ENCODE data around the gene BRICD5. TPM values are rescaled to one million over a fixed set of nuclear protein-coding genes. Genes with fewer than 3 reads are reported as not detected.

BRICD5 gene
- total and polyA plus RNA-seq, 2 of the 13 experiments (the other 11 are each of a cell fraction or from before 2014, with no cell fraction given) = 1.6 to 5.8 TPM

DNA sequence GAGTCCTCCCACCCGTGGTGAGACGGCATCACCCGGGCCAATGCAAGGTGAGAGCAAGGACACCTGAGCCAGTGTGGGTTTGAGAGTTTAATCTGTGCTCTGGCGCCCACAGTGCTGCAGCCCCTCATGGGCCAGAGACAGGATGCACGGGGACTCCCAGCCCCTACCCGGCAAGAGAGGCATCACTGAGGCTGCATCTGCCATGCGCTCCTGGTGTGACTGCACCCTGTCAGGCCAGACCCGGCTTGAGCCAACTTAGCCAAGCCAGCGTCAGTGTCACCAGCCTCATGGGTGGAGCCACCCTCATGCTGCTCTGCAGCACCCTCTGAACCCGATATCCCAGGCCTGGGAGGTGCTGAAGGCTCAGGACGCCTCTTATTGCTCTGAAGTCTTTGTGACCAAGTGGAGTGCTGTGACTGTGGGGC lies 1.3 kb upstream of the BRICD5 start:
- ChIA-PET POLR2A (interaction anchor here (1.3 kb wide), 1 partner anchor 40 kb away, joined by 3 read pairs; the partner anchor contains the start of gene ECI1), CTCF (ENCODE audit: low intra/inter-chr PET ratio, low total read pairs) (no interaction called here)
- peaks cover 20% of the 10 kb centered on the region for H3K79me2 ChIP-seq (ENCODE audit: insufficient read depth, low read length)
- no peak overlapping the region for H3K4me3 ChIP-seq (replicated peaks in 1 of 3; ENCODE audit: insufficient read depth in 1 of 3, low read depth in 2 of 3, low read length in 3 of 3)
- H2AFZ ChIP-seq (ENCODE audit: low read length) = no peak overlapping the region
- H3K9me3 ChIP-seq (ENCODE audit: low read length) = no peaks in the 10 kb centered on the region
- peaks cover 4 to 20% of the 10 kb centered on the region in 2 experiments; a peak in 4 of 5 replicates for H3K36me3 ChIP-seq (replicated peaks in 1 of 2; ENCODE audit: control insufficient read depth in 1 of 2, insufficient read depth in 2 of 2, low read length in 2 of 2)
- intact Hi-C loops (cut with micrococcal nuclease; ENCODE audit: unreplicated experiment) (no loop called here), in situ Hi-C loops (cut with HindIII; ENCODE audit: extremely low pct_ligation_motif_present, low pct_unique_long_range_greater_than_20kb) (no loop called here)
- no peak overlapping the region for H3K27ac ChIP-seq (ENCODE audit: extremely low read length, insufficient read depth, low read length)
- no TSS peak for BruUV-seq (replicated peaks)
- ATAC-seq (no peak), DNase-seq (ENCODE audit: low spot score) (no peak), FAIRE-seq (no peak)
- H3K4me1 ChIP-seq (ENCODE audit: insufficient read depth, low read length) = peaks cover 52% of the 10 kb centered on the region
- H3K27me3 ChIP-seq (ENCODE audit: control insufficient read depth in 1 of 2, insufficient read depth in 2 of 2, low read length in 2 of 2) = no peaks in the 10 kb centered on the region; a peak in 1 of 5 replicates
- 77% methylated on average over 3 of the region's 11 CpGs for WGBS (ENCODE audit: low lambda C conversion rate)
- H4K20me1 ChIP-seq (ENCODE audit: insufficient read depth, low read length) = 0 out of 2 replicates have a peak, but pooled peaks cover 3% of the 10 kb centered on the region
- no peak overlapping the region for H3K9ac ChIP-seq (ENCODE audit: insufficient read depth, low read depth, low read length)
- H3K4me2 ChIP-seq (ENCODE audit: low read depth, low read length) = no peak overlapping the region
- TF ChIP-seq, protein P1, sequence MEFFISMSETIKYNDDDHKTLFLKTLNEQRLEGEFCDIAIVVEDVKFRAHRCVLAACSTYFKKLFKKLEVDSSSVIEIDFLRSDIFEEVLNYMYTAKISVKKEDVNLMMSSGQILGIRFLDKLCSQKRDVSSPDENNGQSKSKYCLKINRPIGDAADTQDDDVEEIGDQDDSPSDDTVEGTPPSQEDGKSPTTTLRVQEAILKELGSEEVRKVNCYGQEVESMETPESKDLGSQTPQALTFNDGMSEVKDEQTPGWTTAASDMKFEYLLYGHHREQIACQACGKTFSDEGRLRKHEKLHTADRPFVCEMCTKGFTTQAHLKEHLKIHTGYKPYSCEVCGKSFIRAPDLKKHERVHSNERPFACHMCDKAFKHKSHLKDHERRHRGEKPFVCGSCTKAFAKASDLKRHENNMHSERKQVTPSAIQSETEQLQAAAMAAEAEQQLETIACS (CRISPR knock-in tag; IDR thresholded peaks at IDR 0.05) = no peak
- peak; percentile 27 for TF ChIP-seq AGO1 (IDR thresholded peaks at IDR 0.05; ENCODE audit: low read depth, low read length, poor library complexity, severe bottlenecking)
- TF ChIP-seq, protein P2, sequence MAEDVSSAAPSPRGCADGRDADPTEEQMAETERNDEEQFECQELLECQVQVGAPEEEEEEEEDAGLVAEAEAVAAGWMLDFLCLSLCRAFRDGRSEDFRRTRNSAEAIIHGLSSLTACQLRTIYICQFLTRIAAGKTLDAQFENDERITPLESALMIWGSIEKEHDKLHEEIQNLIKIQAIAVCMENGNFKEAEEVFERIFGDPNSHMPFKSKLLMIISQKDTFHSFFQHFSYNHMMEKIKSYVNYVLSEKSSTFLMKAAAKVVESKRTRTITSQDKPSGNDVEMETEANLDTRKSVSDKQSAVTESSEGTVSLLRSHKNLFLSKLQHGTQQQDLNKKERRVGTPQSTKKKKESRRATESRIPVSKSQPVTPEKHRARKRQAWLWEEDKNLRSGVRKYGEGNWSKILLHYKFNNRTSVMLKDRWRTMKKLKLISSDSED (CRISPR knock-in tag; IDR thresholded peaks at IDR 0.05) = no peak
- no peak for TF ChIP-seq HMG20B (CRISPR knock-in tag; conservative IDR thresholded peaks at IDR 0.05)
- TF ChIP-seq ZNF850 (CRISPR knock-in tag; conservative IDR thresholded peaks at IDR 0.05) = no peak
- TF ChIP-seq, protein P3, sequence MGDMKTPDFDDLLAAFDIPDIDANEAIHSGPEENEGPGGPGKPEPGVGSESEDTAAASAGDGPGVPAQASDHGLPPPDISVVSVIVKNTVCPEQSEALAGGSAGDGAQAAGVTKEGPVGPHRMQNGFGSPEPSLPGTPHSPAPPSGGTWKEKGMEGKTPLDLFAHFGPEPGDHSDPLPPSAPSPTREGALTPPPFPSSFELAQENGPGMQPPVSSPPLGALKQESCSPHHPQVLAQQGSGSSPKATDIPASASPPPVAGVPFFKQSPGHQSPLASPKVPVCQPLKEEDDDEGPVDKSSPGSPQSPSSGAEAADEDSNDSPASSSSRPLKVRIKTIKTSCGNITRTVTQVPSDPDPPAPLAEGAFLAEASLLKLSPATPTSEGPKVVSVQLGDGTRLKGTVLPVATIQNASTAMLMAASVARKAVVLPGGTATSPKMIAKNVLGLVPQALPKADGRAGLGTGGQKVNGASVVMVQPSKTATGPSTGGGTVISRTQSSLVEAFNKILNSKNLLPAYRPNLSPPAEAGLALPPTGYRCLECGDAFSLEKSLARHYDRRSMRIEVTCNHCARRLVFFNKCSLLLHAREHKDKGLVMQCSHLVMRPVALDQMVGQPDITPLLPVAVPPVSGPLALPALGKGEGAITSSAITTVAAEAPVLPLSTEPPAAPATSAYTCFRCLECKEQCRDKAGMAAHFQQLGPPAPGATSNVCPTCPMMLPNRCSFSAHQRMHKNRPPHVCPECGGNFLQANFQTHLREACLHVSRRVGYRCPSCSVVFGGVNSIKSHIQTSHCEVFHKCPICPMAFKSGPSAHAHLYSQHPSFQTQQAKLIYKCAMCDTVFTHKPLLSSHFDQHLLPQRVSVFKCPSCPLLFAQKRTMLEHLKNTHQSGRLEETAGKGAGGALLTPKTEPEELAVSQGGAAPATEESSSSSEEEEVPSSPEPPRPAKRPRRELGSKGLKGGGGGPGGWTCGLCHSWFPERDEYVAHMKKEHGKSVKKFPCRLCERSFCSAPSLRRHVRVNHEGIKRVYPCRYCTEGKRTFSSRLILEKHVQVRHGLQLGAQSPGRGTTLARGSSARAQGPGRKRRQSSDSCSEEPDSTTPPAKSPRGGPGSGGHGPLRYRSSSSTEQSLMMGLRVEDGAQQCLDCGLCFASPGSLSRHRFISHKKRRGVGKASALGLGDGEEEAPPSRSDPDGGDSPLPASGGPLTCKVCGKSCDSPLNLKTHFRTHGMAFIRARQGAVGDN (CRISPR knock-in tag; IDR thresholded peaks at IDR 0.05) = 0 out of 2 replicates have a peak, but pooled peaks have one; percentile 3
- no peak for TF ChIP-seq ZNF296 (CRISPR knock-in tag; conservative IDR thresholded peaks at IDR 0.05)
- peak; percentile 76; the same call in 1 of the 2 replicates for TF ChIP-seq AKAP8 (CRISPR knock-in tag; IDR thresholded peaks at IDR 0.05)
- no peak for TF ChIP-seq NR3C1 (CRISPR knock-in tag; IDR thresholded peaks at IDR 0.05)
- TF ChIP-seq, protein P4, sequence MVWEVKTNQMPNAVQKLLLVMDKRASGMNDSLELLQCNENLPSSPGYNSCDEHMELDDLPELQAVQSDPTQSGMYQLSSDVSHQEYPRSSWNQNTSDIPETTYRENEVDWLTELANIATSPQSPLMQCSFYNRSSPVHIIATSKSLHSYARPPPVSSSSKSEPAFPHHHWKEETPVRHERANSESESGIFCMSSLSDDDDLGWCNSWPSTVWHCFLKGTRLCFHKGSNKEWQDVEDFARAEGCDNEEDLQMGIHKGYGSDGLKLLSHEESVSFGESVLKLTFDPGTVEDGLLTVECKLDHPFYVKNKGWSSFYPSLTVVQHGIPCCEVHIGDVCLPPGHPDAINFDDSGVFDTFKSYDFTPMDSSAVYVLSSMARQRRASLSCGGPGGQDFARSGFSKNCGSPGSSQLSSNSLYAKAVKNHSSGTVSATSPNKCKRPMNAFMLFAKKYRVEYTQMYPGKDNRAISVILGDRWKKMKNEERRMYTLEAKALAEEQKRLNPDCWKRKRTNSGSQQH (CRISPR knock-in tag; IDR thresholded peaks at IDR 0.05; ENCODE audit: low read depth) = no peak
- TF ChIP-seq, protein P5, sequence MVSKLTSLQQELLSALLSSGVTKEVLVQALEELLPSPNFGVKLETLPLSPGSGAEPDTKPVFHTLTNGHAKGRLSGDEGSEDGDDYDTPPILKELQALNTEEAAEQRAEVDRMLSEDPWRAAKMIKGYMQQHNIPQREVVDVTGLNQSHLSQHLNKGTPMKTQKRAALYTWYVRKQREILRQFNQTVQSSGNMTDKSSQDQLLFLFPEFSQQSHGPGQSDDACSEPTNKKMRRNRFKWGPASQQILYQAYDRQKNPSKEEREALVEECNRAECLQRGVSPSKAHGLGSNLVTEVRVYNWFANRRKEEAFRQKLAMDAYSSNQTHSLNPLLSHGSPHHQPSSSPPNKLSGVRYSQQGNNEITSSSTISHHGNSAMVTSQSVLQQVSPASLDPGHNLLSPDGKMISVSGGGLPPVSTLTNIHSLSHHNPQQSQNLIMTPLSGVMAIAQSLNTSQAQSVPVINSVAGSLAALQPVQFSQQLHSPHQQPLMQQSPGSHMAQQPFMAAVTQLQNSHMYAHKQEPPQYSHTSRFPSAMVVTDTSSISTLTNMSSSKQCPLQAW (CRISPR knock-in tag; IDR thresholded peaks at IDR 0.05) = no peak
- TF ChIP-seq AGO2 (optimal IDR thresholded peaks at IDR 0.05; ENCODE audit: low read depth, low read length) = peak; percentile 92
- TF ChIP-seq, protein P6, sequence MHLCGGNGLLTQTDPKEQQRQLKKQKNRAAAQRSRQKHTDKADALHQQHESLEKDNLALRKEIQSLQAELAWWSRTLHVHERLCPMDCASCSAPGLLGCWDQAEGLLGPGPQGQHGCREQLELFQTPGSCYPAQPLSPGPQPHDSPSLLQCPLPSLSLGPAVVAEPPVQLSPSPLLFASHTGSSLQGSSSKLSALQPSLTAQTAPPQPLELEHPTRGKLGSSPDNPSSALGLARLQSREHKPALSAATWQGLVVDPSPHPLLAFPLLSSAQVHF (CRISPR knock-in tag; IDR thresholded peaks at IDR 0.05) = no peak
- TF ChIP-seq ZKSCAN8 (CRISPR knock-in tag; IDR thresholded peaks at IDR 0.05; ENCODE audit: borderline replicate concordance) = no peak
